Transverse colon (tissue), 4 donors: ENCODE measurements around the gene SSR4. TPM values are rescaled to one million over a fixed set of nuclear protein-coding genes. Genes with fewer than 3 reads are reported as not detected.

Source experiments
- DNase-seq: peaks from one replicate; pipeline ENCODE4 v3.0.0-alpha.2; 2019
- H3K27ac ChIP-seq, 4 donors: fragments of 200-600 bp; sonication (generic); 2 replicates each; pipeline ENCODE4 v1.5.1; 2016 to 2018; ENCODE audit warnings: inconsistent platforms in 4 of 4
- H3K27me3 ChIP-seq: fragments of 200-600 bp; sonication (generic); 2 replicates; pipeline ENCODE4 v1.5.1; 2017; ENCODE audit warnings: inconsistent platforms
- H3K36me3 ChIP-seq, 4 donors: fragments of 200-600 bp; sonication (generic); 2 replicates each; pipeline ENCODE4 v1.5.1; 2017 to 2019; ENCODE audit warnings: inconsistent platforms in 4 of 4
- H3K4me1 ChIP-seq, 4 donors: fragments of 200-600 bp; sonication (generic); 2 replicates each; pipeline ENCODE4 v1.5.1; 2017 to 2020; ENCODE audit warnings: inconsistent platforms in 4 of 4
- H3K4me3 ChIP-seq, 4 donors: fragments of 200-600 bp; sonication (generic); 1 replicate in 1 of 4; 2 replicates in 3 of 4; pipeline versions ENCODE4 v1.5.1 to v1.6.1; 2017 to 2019; ENCODE audit warnings: inconsistent platforms in 4 of 4
- H3K9me3 ChIP-seq, 2 donors: fragments of 200-600 bp; sonication (generic); 2 replicates each; pipeline ENCODE4 v1.5.1; 2017 to 2019; ENCODE audit warnings: inconsistent platforms in 2 of 2
- EP300 ChIP-seq: sonication (generic); formaldehyde crosslinking; IDR thresholded peaks from one replicate; pipeline ENCODE4 v1.6.1; 2017; ENCODE audit warnings: antibody characterized with exemption, low read depth
- POLR2A ChIP-seq: fragments of 450-650 bp; IDR thresholded peaks from one replicate; pipeline ENCODE4 v1.6.1; 2016; ENCODE audit warnings: antibody characterized with exemption, mild to moderate bottlenecking, moderate library complexity
- POLR2AphosphoS5 ChIP-seq, 3 donors: sonication (generic); formaldehyde crosslinking; IDR thresholded peaks; one replicate each; pipeline ENCODE4 v1.6.1; 2016; ENCODE audit warnings: antibody characterized with exemption in 3 of 3
- WGBS, 2 donors: methylation state at CpG; one replicate each; pipeline ENCODE4 v1.1.5; 2018; ENCODE audit warnings: low coverage in 1 of 2; 5-methylcytosine and 5-hydroxymethylcytosine counted together
- in situ Hi-C, 4 donors: fragments of 200-750 bp; cut with MboI; loops; one replicate each; pipeline versions ENCODE4 v1.15.0 to v1.15.1; 2017; ENCODE audit warnings: low sequenced_read_pairs in 3 of 4, low pct_ligation_motif_present in 1 of 4, low pct_unique_long_range_greater_than_20kb in 1 of 4
- intact Hi-C: fragments of 100-400 bp; cut with DNase I; formaldehyde crosslinking; loops from one replicate; pipeline ENCODE4 v1.15.1; 2023; ENCODE audit warnings: low total_unique reads
- total RNA-seq, 4 donors: library from RNA; depleted of rRNA; stranded (reverse); fragments of >200 nt; gene quantifications; one replicate each; pipeline ENCODE4 v1.1.0, GENCODE V29; 2016
- TF ChIP-seq, protein P1 (sequence below), 5 experiments: fragments of 200-600 bp in 3 of 5; fragments of 450-650 bp in 2 of 5; sonication (generic) in 3 of 5; IDR thresholded peaks; 1 replicate in 2 of 5; 2 replicates in 3 of 5; pipeline ENCODE4 v1.5.1; 2016 to 2017; ENCODE audit warnings: antibody characterized with exemption in 5 of 5, inconsistent platforms in 3 of 5, mild to moderate bottlenecking in 2 of 5, moderate library complexity in 1 of 5

The SSR4 gene
- total RNA-seq, 4 donors from 2014 or later = 16.1 to 165 (median 95.8) TPM

DNA sequence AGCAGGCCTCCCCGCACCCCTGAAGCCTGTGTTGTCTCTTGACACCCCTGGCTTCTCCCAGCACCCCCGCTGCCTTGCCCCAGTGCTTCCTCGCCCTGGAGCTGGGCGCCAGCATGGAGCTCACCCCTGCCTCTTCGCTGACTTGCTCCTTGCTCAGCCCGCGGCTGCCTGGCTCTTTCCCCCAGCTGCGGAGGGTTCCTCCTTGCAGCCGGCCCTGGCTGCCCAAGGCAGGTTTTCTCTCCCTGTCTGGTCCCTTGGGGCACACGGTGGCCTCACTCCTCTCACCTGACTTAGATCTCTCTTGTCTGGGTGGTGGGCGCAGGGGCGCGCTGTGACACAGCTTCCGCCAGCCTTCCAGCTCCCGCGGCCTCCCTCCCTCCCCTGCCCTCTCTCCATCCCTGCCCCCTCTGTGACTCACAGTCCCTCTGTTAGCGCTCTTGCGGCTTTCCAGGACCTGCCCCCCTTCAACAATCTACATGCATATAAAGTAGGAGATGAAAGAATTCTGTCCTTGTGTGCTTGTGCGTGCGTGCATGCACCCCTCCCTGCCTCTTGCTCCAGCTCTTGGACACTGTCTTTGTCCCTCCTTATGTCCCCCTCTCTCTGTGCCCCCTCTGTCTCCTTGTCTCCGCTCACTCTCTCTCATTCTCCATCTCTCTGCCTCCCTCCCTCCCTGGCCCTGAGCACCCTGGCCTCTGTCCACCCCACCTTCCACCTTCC, 28.2 kb upstream of the SSR4 start:
- Histone ChIP-seq H3K4me1 (no peaks in the 10 kb centered on the region), H3K4me3 (peak overlapping the region in 2 of 4 donors; percentile 13 to 18), H3K9me3 (no peaks in the 10 kb centered on the region), H3K27ac (peak overlapping the region; percentile 47 to 81 (median 65)), H3K36me3 (no peaks in the 10 kb centered on the region), H3K27me3 (no peaks in the 10 kb centered on the region)
- in situ Hi-C loops (loop anchor here in 1 of 4 donors (25.0 kb wide), 1 partner anchor 196 kb away; the partner anchor contains the start of genes HCFC1 and TMEM187), intact Hi-C loops (loop anchor here (5.0 kb wide), 1 partner anchor 186 kb away; no protein-coding TSS in a partner anchor)
- 60 to 80% methylated on average over 1 to 21 of the region's 21 CpGs for WGBS, 2 donors
- peak; percentile 11 for DNase-seq
- TF ChIP-seq, protein P1, sequence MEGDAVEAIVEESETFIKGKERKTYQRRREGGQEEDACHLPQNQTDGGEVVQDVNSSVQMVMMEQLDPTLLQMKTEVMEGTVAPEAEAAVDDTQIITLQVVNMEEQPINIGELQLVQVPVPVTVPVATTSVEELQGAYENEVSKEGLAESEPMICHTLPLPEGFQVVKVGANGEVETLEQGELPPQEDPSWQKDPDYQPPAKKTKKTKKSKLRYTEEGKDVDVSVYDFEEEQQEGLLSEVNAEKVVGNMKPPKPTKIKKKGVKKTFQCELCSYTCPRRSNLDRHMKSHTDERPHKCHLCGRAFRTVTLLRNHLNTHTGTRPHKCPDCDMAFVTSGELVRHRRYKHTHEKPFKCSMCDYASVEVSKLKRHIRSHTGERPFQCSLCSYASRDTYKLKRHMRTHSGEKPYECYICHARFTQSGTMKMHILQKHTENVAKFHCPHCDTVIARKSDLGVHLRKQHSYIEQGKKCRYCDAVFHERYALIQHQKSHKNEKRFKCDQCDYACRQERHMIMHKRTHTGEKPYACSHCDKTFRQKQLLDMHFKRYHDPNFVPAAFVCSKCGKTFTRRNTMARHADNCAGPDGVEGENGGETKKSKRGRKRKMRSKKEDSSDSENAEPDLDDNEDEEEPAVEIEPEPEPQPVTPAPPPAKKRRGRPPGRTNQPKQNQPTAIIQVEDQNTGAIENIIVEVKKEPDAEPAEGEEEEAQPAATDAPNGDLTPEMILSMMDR (IDR thresholded peaks at IDR 0.05) = no peak
- TF ChIP-seq POLR2A = no peak
- TF ChIP-seq EP300 = no peak
- no peak for TF ChIP-seq POLR2AphosphoS5 (IDR thresholded peaks at IDR 0.05)

GRCh38 chrX:153766871-153767673, 27.4 kb upstream of the SSR4 start:
- H3K27me3 ChIP-seq = no peaks in the 10 kb centered on the region
- in situ Hi-C loops (loop anchor here in 1 of 4 donors (25.0 kb wide), 1 partner anchor 195 kb away; the partner anchor contains the start of genes HCFC1 and TMEM187), intact Hi-C loops (loop anchor here (5.0 kb wide), 1 partner anchor 185 kb away; no protein-coding TSS in a partner anchor)
- no peaks in the 10 kb centered on the region for H3K9me3 ChIP-seq
- H3K4me3 ChIP-seq = no peak overlapping the region
- no peaks in the 10 kb centered on the region for H3K4me1 ChIP-seq
- TF ChIP-seq POLR2A (no peak), EP300 (no peak), POLR2AphosphoS5 (IDR thresholded peaks at IDR 0.05) (no peak)
- TF ChIP-seq, protein P1 (IDR thresholded peaks at IDR 0.05) = no peak
- no peaks in the 10 kb centered on the region for H3K36me3 ChIP-seq
- 70% methylated on average over 55 of the region's 56 CpGs; no CpG with 5 or more reads in 1 of the 2 donors for WGBS, 2 donors
- H3K27ac ChIP-seq = peak overlapping the region in 2 of 4 donors; percentile 34 to 59
- peak; percentile 8 for DNase-seq

DNA sequence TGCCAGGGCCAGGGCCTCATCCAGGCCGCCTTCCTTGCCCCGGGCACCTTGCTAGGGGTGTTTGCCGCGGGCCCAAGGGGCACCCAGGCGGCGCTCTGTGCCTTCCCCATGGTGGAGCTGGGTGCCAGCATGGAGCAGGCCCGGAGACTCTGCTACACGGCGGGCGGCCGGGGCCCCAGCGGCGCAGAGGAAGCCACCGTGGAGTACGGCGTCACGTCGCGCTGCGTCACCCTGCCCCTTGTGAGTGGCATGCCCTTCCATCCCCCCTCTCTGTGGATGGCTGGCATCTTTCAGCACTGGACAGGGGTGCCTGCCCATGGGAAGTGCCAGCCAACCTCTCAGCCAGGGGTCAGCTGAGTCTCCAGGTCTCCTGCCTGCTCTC, 26.8 kb upstream of the SSR4 start:
- no peak for DNase-seq
- Histone ChIP-seq H3K4me3 (no peak overlapping the region), H3K27ac (peak overlapping the region in 1 of 4 donors; percentile 34), H3K27me3 (no peaks in the 10 kb centered on the region), H3K36me3 (no peaks in the 10 kb centered on the region), H3K9me3 (no peaks in the 10 kb centered on the region), H3K4me1 (no peaks in the 10 kb centered on the region)
- WGBS, 2 donors = 92% methylated on average over 18 of the region's 20 CpGs; no CpG with 5 or more reads in 1 of the 2 donors
- TF ChIP-seq POLR2A = no peak
- TF ChIP-seq, protein P1 (IDR thresholded peaks at IDR 0.05) = no peak
- no peak for TF ChIP-seq EP300
- no peak for TF ChIP-seq POLR2AphosphoS5 (IDR thresholded peaks at IDR 0.05)
- in situ Hi-C loops (loop anchor here in 1 of 4 donors (25.0 kb wide), 1 partner anchor 195 kb away; the partner anchor contains the start of genes HCFC1 and TMEM187), intact Hi-C loops (loop anchor here (5.0 kb wide), 1 partner anchor 185 kb away; no protein-coding TSS in a partner anchor)
